A549 (cell line): ENCODE data around the gene RCAN2. TPM values are rescaled to one million over a fixed set of nuclear protein-coding genes. Genes with fewer than 3 reads are reported as not detected.

Experiments used
- ATAC-seq, 2 experiments: fragments of 200-7000 bp in 1 of 2; fragments of >200 bp in 1 of 2; cut with Nextera tagmentation in 1 of 2; cut with Tn5 transposase in 1 of 2; 3 replicates each; pipeline versions ENCODE4 v1.8.0 to v1.9.1; 2018 to 2020; ENCODE audit warnings: mild to moderate bottlenecking in 1 of 2, moderate library complexity in 1 of 2
- CTCF ChIA-PET: fragments of 300-600 bp; sonication (Branson Sonifier 250); formaldehyde crosslinking; extraction: SDS; loops from one replicate; lab custom pipeline; 2021; ENCODE audit warnings: antibody characterized with exemption, inconsistent platforms; lab: Yijun Ruan, JAX
- POLR2A ChIA-PET: fragments of 350-600 bp; formaldehyde crosslinking; extraction: SDS; loops from one replicate; lab custom pipeline; 2021; ENCODE audit warnings: antibody characterized with exemption, inconsistent platforms; lab: Yijun Ruan, JAX
- DNase-seq, 2 experiments: peaks; one replicate each; pipeline versions ENCODE4 v3.0.0 to v3.0.0-alpha.2; 2011 to 2016; ENCODE audit warnings: low read depth in 1 of 2, low spot score in 1 of 2
- FAIRE-seq: peaks from 2 replicates; lab custom pipeline; 2011; peaks lifted over from hg19 to GRCh38; lab: Jason Lieb, UNC
- H3K27ac ChIP-seq, 2 experiments: fragments of >200 bp; sonication (Bioruptor Twin); formaldehyde crosslinking; 3 replicates each; pipeline ENCODE4 v1.5.1; 2016 to 2017
- H3K4me1 ChIP-seq: fragments of >200 bp; sonication (Bioruptor Twin); formaldehyde crosslinking; 3 replicates; pipeline ENCODE4 v1.6.1; 2016
- H3K4me2 ChIP-seq: fragments of >200 bp; sonication (Bioruptor Twin); formaldehyde crosslinking; 3 replicates; pipeline ENCODE4 v1.6.1; 2016
- H3K4me3 ChIP-seq: fragments of >200 bp; sonication (Bioruptor Twin); formaldehyde crosslinking; 3 replicates; pipeline ENCODE4 v1.5.1; 2016
- H3K9me3 ChIP-seq: fragments of >200 bp; sonication (Bioruptor Twin); formaldehyde crosslinking; 3 replicates; pipeline ENCODE4 v1.6.1; 2016
- BHLHE40 ChIP-seq: IDR thresholded peaks from 2 replicates; pipeline ENCODE4 v1.6.1; 2012; ENCODE audit warnings: low read depth, low read length, inconsistent platforms
- CEBPB ChIP-seq, 2 experiments: fragments of >200 bp in 1 of 2; sonication (Bioruptor Twin) in 1 of 2; formaldehyde crosslinking in 1 of 2; IDR thresholded peaks; 2 replicates each; pipeline ENCODE4 v1.6.1; 2012 to 2016
- EHF ChIP-seq: fragments of 250-450 bp; sonication (Bioruptor Pico); IDR thresholded peaks from 2 replicates; pipeline ENCODE4 v1.5.0; 2020; ENCODE audit warnings: mild to moderate bottlenecking
- EP300 ChIP-seq, 2 experiments: fragments of >200 bp; sonication (Bioruptor Twin); formaldehyde crosslinking; IDR thresholded peaks; 2 replicates in 1 of 2; 3 replicates in 1 of 2; pipeline ENCODE4 v1.6.1; 2016 to 2017
- ESRRA ChIP-seq: fragments of 150-350 bp; IDR thresholded peaks from 2 replicates; pipeline ENCODE4 v1.6.1; 2014; ENCODE audit warnings: mild to moderate bottlenecking, low read length, borderline replicate concordance
- FOSB ChIP-seq: fragments of 250-450 bp; sonication (Bioruptor Pico); IDR thresholded peaks from 2 replicates; pipeline ENCODE4 v1.5.0; 2020; ENCODE audit warnings: mild to moderate bottlenecking, moderate library complexity
- HOXA7 ChIP-seq: fragments of 250-450 bp; sonication (Bioruptor Pico); IDR thresholded peaks from 2 replicates; pipeline ENCODE4 v1.5.0; 2020; ENCODE audit warnings: mild to moderate bottlenecking, moderate library complexity
- HOXB5 ChIP-seq: fragments of 250-450 bp; sonication (Bioruptor Pico); IDR thresholded peaks from 2 replicates; pipeline ENCODE4 v1.5.0; 2020; ENCODE audit warnings: mild to moderate bottlenecking, moderate library complexity
- JUNB ChIP-seq: fragments of >200 bp; sonication (Bioruptor Twin); formaldehyde crosslinking; IDR thresholded peaks from 2 replicates; pipeline ENCODE4 v1.6.1; 2016
- KDM5A ChIP-seq: fragments of 200-600 bp; sonication (generic); IDR thresholded peaks from 2 replicates; pipeline ENCODE4 v1.6.1; 2016; ENCODE audit warnings: antibody characterized with exemption, mild to moderate bottlenecking
- MAZ ChIP-seq: fragments of 150-350 bp; IDR thresholded peaks from 2 replicates; pipeline ENCODE4 v1.6.1; 2014; ENCODE audit warnings: antibody characterized with exemption, low read depth, low read length, borderline replicate concordance
- PHF8 ChIP-seq: fragments of 200-600 bp; sonication (generic); IDR thresholded peaks from 2 replicates; pipeline ENCODE4 v1.6.1; 2016; ENCODE audit warnings: low read depth, mild to moderate bottlenecking, antibody characterized with exemption, moderate library complexity, borderline replicate concordance
- RARB ChIP-seq: fragments of 250-450 bp; sonication (Bioruptor Pico); IDR thresholded peaks from 2 replicates; pipeline ENCODE4 v1.8.0; 2021; ENCODE audit warnings: mild to moderate bottlenecking, moderate library complexity
- RFX5 ChIP-seq: fragments of 450-650 bp; IDR thresholded peaks from 2 replicates; pipeline ENCODE4 v1.7.1; 2014; ENCODE audit warnings: antibody characterized with exemption, mild to moderate bottlenecking, moderate library complexity
- RNF2 ChIP-seq: fragments of 200-600 bp; sonication (generic); IDR thresholded peaks from 2 replicates; pipeline ENCODE4 v1.6.1; 2016; ENCODE audit warnings: low read depth, mild to moderate bottlenecking, antibody characterized with exemption, moderate library complexity, borderline replicate concordance
- SREBF2 ChIP-seq: fragments of 450-650 bp; IDR thresholded peaks from 2 replicates; pipeline ENCODE4 v1.6.1; 2014; ENCODE audit warnings: mild to moderate bottlenecking, moderate library complexity
- TP53 ChIP-seq: fragments of 250-450 bp; sonication (Bioruptor Pico); IDR thresholded peaks from 2 replicates; pipeline ENCODE4 v1.5.0; 2021; ENCODE audit warnings: mild to moderate bottlenecking, moderate library complexity
- ZSCAN20 ChIP-seq: fragments of 250-450 bp; sonication (Bioruptor Pico); IDR thresholded peaks from 2 replicates; pipeline ENCODE4 v1.8.0; 2022; ENCODE audit warnings: mild to moderate bottlenecking, moderate library complexity
- WGBS: methylation state at CpG from one replicate; pipeline ENCODE4 v1.1.6; 2017; ENCODE audit errors: missing lambda C conversion rate; 5-methylcytosine and 5-hydroxymethylcytosine counted together
- polyA plus RNA-seq, 4 experiments: library from polyadenylated mRNA; depleted of rRNA in 3 of 4; stranded (reverse); fragments of >200 nt; fragmentation: RNase III in 1 of 4; extraction: RNeasy Plus Mini Kit Qiagen cat#74134 plus additional on column Dnase treatment in 1 of 4; gene quantifications; 2 replicates in 3 of 4; 3 replicates in 1 of 4; pipeline ENCODE4 v1.2.3, GENCODE V29; 2011 to 2017
- TF ChIP-seq, protein P1 (sequence below): fragments of 200-600 bp; sonication (generic); IDR thresholded peaks from 2 replicates; pipeline ENCODE4 v1.6.1; 2016; ENCODE audit warnings: antibody characterized with exemption, mild to moderate bottlenecking, moderate library complexity
- TF ChIP-seq, protein P2 (sequence below): fragments of >200 bp; sonication (Bioruptor Twin); formaldehyde crosslinking; IDR thresholded peaks from 3 replicates; pipeline ENCODE4 v1.5.1; 2016
- TF ChIP-seq, protein P3 (sequence below): fragments of >200 bp; sonication (Bioruptor Twin); formaldehyde crosslinking; IDR thresholded peaks from 3 replicates; pipeline ENCODE4 v1.6.1; 2016
- TF ChIP-seq, protein P4 (sequence below): fragments of 250-450 bp; sonication (Bioruptor Pico); IDR thresholded peaks from 2 replicates; pipeline ENCODE4 v1.5.0; 2021; ENCODE audit warnings: mild to moderate bottlenecking, moderate library complexity, borderline replicate concordance
- TF ChIP-seq, protein P5 (sequence below): IDR thresholded peaks from 2 replicates; pipeline ENCODE4 v1.6.1; 2012; ENCODE audit warnings: low read depth, borderline replicate concordance
- TF ChIP-seq, protein P6 (sequence below): fragments of >200 bp; sonication (Bioruptor Twin); formaldehyde crosslinking; IDR thresholded peaks from 2 replicates; pipeline ENCODE4 v1.6.1; 2016

RCAN2 gene
- polyA plus RNA-seq, 2 of the 4 experiments (the other 2 are of a cell fraction) = not detected

DNA sequence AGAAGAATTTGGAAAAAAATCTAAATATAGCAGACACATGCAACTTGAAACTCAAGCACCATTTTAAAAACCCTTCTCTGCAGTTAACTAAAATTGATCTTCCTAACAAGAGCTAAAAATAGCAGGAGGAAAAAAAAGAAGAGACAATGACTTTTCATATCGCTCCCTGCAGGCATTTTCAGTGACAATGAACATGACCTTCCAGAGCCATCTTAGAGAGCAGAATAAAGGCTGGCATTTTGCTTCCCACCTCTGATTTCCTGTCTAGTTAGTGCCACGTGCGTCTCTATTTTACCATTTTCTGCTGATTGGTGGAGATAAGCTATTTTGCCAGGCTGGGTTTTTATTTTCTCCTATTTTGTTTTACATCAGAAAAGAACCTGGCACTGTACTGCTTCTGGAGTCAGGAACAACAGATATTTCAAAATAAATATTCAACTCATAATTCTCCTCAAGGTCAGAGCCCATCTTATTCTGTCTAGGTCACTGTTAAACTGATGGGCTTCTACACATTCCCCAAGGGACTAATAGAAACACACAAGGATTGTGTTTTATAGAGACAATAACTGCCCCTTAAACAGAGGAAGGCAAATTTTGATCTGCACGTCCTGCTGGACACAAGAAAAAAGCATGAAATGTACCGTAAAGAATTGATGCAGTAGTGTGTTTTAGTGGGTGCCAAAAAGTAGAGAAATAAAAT, 250.2 kb downstream of the RCAN2 start:
- DNase-seq (no peak), ATAC-seq (no peak), FAIRE-seq (no peak)
- Histone ChIP-seq H3K4me3 (no peak overlapping the region), H3K4me2 (no peak overlapping the region), H3K4me1 (no peaks in the 10 kb centered on the region), H3K27ac (no peak overlapping the region), H3K9me3 (no peaks in the 10 kb centered on the region)
- TF ChIP-seq, protein P1, sequence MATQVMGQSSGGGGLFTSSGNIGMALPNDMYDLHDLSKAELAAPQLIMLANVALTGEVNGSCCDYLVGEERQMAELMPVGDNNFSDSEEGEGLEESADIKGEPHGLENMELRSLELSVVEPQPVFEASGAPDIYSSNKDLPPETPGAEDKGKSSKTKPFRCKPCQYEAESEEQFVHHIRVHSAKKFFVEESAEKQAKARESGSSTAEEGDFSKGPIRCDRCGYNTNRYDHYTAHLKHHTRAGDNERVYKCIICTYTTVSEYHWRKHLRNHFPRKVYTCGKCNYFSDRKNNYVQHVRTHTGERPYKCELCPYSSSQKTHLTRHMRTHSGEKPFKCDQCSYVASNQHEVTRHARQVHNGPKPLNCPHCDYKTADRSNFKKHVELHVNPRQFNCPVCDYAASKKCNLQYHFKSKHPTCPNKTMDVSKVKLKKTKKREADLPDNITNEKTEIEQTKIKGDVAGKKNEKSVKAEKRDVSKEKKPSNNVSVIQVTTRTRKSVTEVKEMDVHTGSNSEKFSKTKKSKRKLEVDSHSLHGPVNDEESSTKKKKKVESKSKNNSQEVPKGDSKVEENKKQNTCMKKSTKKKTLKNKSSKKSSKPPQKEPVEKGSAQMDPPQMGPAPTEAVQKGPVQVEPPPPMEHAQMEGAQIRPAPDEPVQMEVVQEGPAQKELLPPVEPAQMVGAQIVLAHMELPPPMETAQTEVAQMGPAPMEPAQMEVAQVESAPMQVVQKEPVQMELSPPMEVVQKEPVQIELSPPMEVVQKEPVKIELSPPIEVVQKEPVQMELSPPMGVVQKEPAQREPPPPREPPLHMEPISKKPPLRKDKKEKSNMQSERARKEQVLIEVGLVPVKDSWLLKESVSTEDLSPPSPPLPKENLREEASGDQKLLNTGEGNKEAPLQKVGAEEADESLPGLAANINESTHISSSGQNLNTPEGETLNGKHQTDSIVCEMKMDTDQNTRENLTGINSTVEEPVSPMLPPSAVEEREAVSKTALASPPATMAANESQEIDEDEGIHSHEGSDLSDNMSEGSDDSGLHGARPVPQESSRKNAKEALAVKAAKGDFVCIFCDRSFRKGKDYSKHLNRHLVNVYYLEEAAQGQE = no peak
- TF ChIP-seq JUNB (no peak), RNF2 (no peak), RFX5 (no peak), RARB (CRISPR knock-in tag) (no peak), TP53 (no peak), EP300 (IDR thresholded peaks at IDR 0.05) (no peak), PHF8 (no peak), ESRRA (no peak), ZSCAN20 (CRISPR knock-in tag) (no peak), HOXA7 (CRISPR knock-in tag) (no peak)
- TF ChIP-seq, protein P2, sequence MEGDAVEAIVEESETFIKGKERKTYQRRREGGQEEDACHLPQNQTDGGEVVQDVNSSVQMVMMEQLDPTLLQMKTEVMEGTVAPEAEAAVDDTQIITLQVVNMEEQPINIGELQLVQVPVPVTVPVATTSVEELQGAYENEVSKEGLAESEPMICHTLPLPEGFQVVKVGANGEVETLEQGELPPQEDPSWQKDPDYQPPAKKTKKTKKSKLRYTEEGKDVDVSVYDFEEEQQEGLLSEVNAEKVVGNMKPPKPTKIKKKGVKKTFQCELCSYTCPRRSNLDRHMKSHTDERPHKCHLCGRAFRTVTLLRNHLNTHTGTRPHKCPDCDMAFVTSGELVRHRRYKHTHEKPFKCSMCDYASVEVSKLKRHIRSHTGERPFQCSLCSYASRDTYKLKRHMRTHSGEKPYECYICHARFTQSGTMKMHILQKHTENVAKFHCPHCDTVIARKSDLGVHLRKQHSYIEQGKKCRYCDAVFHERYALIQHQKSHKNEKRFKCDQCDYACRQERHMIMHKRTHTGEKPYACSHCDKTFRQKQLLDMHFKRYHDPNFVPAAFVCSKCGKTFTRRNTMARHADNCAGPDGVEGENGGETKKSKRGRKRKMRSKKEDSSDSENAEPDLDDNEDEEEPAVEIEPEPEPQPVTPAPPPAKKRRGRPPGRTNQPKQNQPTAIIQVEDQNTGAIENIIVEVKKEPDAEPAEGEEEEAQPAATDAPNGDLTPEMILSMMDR = no peak
- TF ChIP-seq, protein P3, sequence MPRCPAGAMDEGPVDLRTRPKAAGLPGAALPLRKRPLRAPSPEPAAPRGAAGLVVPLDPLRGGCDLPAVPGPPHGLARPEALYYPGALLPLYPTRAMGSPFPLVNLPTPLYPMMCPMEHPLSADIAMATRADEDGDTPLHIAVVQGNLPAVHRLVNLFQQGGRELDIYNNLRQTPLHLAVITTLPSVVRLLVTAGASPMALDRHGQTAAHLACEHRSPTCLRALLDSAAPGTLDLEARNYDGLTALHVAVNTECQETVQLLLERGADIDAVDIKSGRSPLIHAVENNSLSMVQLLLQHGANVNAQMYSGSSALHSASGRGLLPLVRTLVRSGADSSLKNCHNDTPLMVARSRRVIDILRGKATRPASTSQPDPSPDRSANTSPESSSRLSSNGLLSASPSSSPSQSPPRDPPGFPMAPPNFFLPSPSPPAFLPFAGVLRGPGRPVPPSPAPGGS = no peak
- TF ChIP-seq, protein P4, sequence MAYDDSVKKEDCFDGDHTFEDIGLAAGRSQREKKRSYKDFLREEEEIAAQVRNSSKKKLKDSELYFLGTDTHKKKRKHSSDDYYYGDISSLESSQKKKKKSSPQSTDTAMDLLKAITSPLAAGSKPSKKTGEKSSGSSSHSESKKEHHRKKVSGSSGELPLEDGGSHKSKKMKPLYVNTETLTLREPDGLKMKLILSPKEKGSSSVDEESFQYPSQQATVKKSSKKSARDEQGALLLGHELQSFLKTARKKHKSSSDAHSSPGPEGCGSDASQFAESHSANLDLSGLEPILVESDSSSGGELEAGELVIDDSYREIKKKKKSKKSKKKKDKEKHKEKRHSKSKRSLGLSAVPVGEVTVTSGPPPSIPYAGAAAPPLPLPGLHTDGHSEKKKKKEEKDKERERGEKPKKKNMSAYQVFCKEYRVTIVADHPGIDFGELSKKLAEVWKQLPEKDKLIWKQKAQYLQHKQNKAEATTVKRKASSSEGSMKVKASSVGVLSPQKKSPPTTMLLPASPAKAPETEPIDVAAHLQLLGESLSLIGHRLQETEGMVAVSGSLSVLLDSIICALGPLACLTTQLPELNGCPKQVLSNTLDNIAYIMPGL (CRISPR knock-in tag) = no peak
- TF ChIP-seq, protein P5, sequence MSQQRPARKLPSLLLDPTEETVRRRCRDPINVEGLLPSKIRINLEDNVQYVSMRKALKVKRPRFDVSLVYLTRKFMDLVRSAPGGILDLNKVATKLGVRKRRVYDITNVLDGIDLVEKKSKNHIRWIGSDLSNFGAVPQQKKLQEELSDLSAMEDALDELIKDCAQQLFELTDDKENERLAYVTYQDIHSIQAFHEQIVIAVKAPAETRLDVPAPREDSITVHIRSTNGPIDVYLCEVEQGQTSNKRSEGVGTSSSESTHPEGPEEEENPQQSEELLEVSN = no peak
- ChIA-PET POLR2A (no interaction called here), CTCF (no interaction called here)
- 21% methylated on average over 5 of the region's 5 CpGs for WGBS

DNA sequence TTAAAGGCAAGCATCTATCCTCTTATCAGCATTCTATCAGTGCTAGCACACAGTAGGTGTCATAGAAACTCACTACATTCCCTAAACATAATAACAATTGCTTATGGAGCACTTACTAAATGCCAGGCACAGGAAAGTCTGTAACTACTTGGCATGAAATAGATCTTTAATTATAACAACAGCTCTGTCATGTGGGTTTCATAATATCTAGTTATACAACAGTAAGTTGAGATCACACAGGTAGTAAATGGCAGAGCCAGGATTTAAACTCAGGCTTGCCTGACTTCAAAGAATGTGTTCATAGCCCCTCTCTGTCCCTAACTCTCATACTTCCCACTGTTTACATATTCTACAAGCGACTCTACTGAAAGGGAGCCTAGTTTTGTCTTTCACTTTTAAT, 254.5 kb downstream of the RCAN2 start:
- Histone ChIP-seq H3K4me2 (no peak overlapping the region), H3K27ac (no peak overlapping the region), H3K4me1 (no peaks in the 10 kb centered on the region), H3K9me3 (no peaks in the 10 kb centered on the region), H3K4me3 (no peak overlapping the region)
- ChIA-PET CTCF (no interaction called here), POLR2A (no interaction called here)
- ATAC-seq = no peak
- 0% methylated on average over 1 of the region's 1 CpG for WGBS
- FAIRE-seq = no peak
- no peak for DNase-seq
- TF ChIP-seq MAZ (no peak), KDM5A (no peak), TP53 (no peak), ZSCAN20 (CRISPR knock-in tag) (no peak), ESRRA (no peak), CEBPB (IDR thresholded peaks at IDR 0.05) (no peak), EHF (CRISPR knock-in tag) (no peak), BHLHE40 (no peak), SREBF2 (no peak), PHF8 (no peak), FOSB (CRISPR knock-in tag) (no peak), HOXB5 (no peak), RNF2 (no peak)
- TF ChIP-seq, protein P6, sequence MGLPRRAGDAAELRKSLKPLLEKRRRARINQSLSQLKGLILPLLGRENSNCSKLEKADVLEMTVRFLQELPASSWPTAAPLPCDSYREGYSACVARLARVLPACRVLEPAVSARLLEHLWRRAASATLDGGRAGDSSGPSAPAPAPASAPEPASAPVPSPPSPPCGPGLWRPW = no peak
- TF ChIP-seq, protein P2 = no peak
